CD4-positive, alpha-beta T cell (primary cell): ENCODE data around the gene EGFL8. TPM values are rescaled to one million over a fixed set of nuclear protein-coding genes. Genes with fewer than 3 reads are reported as not detected.

Source experiments
- ATAC-seq: fragments of 200-7000 bp; cut with Tn5 transposase; one replicate; pipeline ENCODE4 v1.10.0; 2022; ENCODE audit warnings: mild to moderate bottlenecking; ENCODE audit not compliant: poor library complexity
- CTCF ChIA-PET: fragments of 350-600 bp; sonication (Branson Sonifier 250); formaldehyde crosslinking; loops from one replicate; lab custom pipeline; 2021; ENCODE audit warnings: antibody characterized with exemption, inconsistent platforms; lab: Charles Lee
- POLR2A ChIA-PET: fragments of 350-600 bp; sonication (Branson Sonifier 250); formaldehyde crosslinking; loops from one replicate; lab custom pipeline; 2021; ENCODE audit warnings: antibody characterized with exemption, inconsistent platforms; lab: Charles Lee
- DNase-seq, 14 experiments: peaks; one replicate each; pipeline ENCODE4 v3.0.0-alpha.2; 2013 to 2020; ENCODE audit warnings: mixed read lengths in 2 of 14
- H3K27ac ChIP-seq, 2 donors: one replicate each; pipeline versions ENCODE4 v1.5.1 to v1.7.0; 2013; ENCODE audit warnings: low read length in 2 of 2, low read depth in 1 of 2, mild to moderate bottlenecking in 1 of 2
- H3K27me3 ChIP-seq, 2 experiments: 1 replicate in 1 of 2; 2 replicates in 1 of 2; pipeline versions ENCODE4 v1.6.1 to v1.7.0; 2013; ENCODE audit warnings: low read length in 2 of 2, control low read depth in 1 of 2, mild to moderate bottlenecking in 1 of 2, moderate library complexity in 1 of 2; ENCODE audit not compliant: insufficient read depth in 2 of 2, control insufficient read depth in 1 of 2
- H3K36me3 ChIP-seq: one replicate; pipeline ENCODE4 v1.6.1; 2013; ENCODE audit warnings: low read length, control low read depth; ENCODE audit not compliant: insufficient read depth
- H3K4me1 ChIP-seq: one replicate; pipeline ENCODE4 v1.6.1; 2013; ENCODE audit warnings: low read length, control low read depth; ENCODE audit not compliant: insufficient read depth
- H3K4me3 ChIP-seq: one replicate; pipeline ENCODE4 v1.5.1; 2013; ENCODE audit warnings: mild to moderate bottlenecking, low read length, moderate library complexity
- H3K9me3 ChIP-seq, 2 experiments: 1 replicate in 1 of 2; 2 replicates in 1 of 2; pipeline versions ENCODE4 v1.6.1 to v1.7.0; 2013; ENCODE audit warnings: low read length in 2 of 2, mild to moderate bottlenecking in 2 of 2, control low read depth in 1 of 2, moderate library complexity in 1 of 2; ENCODE audit not compliant: control insufficient read depth in 1 of 2, insufficient read depth in 1 of 2
- H3K27ac Mint-ChIP-seq: one replicate; pipeline ENCODE4 v1.8.0; 2020; ENCODE audit warnings: mixed read lengths
- H3K27me3 Mint-ChIP-seq: one replicate; pipeline ENCODE4 v1.8.0; 2021; ENCODE audit warnings: mixed read lengths
- H3K36me3 Mint-ChIP-seq: one replicate; pipeline ENCODE4 v1.8.0; 2021; ENCODE audit warnings: low read depth, mixed read lengths
- H3K4me1 Mint-ChIP-seq: one replicate; pipeline ENCODE4 v1.8.0; 2021; ENCODE audit warnings: low read depth, mixed read lengths
- H3K4me3 Mint-ChIP-seq: one replicate; pipeline ENCODE4 v1.8.0; 2020; ENCODE audit warnings: mild to moderate bottlenecking, mixed read lengths
- H3K9me3 Mint-ChIP-seq: one replicate; pipeline ENCODE4 v1.8.0; 2020; ENCODE audit warnings: mixed read lengths
- intact Hi-C, 2 experiments: fragments of 100-400 bp; cut with DNase I in 1 of 2; cut with micrococcal nuclease in 1 of 2; formaldehyde crosslinking; loops; one replicate each; pipeline versions ENCODE4 v1.15.1 to v1.9.0; 2023 to 2025; cut with DNase I, micrococcal nuclease
- total RNA-seq, 174 experiments: library from RNA in 2 of 174; stranded (reverse) in 2 of 174; gene quantifications; one replicate each; pipeline ENCODE4 v1.2.3 and lab custom pipeline; 2021 to 2026
- TF ChIP-seq, protein P1 (sequence below): fragments of 200-600 bp; IDR thresholded peaks from one replicate; pipeline ENCODE4 v1.8.0; 2022; ENCODE audit warnings: antibody characterized with exemption, mild to moderate bottlenecking

Gene EGFL8
- total RNA-seq, 2 experiments from 2014 or later, result 13.1 to 13.8 TPM

DNA sequence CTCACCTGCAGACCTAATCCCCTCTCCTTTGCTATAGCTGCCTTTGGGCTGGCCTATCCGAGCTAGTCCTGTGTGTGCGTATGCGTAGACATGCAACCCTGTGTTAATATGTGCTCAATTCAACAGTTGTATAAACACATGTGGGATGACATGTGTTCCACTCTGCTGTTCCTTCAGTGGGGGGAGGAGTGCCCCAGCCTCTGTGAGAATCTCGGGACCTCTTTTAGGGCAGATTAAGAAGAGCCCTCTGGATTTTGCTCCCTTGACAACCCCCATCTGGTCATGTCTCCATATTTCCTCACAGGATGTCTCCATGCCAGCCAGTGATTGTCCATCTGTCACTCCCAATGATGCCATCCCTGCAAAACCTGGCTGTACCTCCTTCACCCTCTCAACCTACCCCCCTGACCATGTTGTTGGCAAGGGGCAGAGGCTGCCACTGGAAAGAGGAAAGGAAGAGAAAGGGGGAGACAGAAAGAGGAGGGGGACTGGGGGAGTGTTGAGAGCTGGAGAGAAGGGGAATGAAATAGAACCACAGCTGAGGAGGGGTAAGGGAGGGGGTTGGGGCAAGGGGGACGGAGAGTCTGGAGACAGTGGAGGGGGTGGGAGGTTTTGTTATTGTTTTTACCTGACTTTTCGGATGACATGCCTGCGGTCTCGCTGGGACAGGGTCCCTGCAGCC, 13.1 kb upstream of the EGFL8 start:
- Mint-ChIP-seq H3K36me3 (peaks cover 15% of the 10 kb centered on the region), H3K4me1 (peaks cover 71% of the 10 kb centered on the region), H3K27ac (peak overlapping the region; percentile 73), H3K27me3 (peaks cover 32% of the 10 kb centered on the region), H3K9me3 (no peaks in the 10 kb centered on the region), H3K4me3 (peak overlapping the region; percentile 72)
- peak overlapping the region; percentile 32 for H3K4me3 ChIP-seq
- H3K27me3 ChIP-seq, result peaks cover 11 to 26% of the 10 kb centered on the region in 2 experiments
- no peaks in the 10 kb centered on the region for H3K36me3 ChIP-seq
- intact Hi-C loops, result loop anchor here in 1 of 2 experiments (10.0 kb wide), 1 partner anchor 107 kb away; no protein-coding TSS in a partner anchor
- TF ChIP-seq, protein P1, sequence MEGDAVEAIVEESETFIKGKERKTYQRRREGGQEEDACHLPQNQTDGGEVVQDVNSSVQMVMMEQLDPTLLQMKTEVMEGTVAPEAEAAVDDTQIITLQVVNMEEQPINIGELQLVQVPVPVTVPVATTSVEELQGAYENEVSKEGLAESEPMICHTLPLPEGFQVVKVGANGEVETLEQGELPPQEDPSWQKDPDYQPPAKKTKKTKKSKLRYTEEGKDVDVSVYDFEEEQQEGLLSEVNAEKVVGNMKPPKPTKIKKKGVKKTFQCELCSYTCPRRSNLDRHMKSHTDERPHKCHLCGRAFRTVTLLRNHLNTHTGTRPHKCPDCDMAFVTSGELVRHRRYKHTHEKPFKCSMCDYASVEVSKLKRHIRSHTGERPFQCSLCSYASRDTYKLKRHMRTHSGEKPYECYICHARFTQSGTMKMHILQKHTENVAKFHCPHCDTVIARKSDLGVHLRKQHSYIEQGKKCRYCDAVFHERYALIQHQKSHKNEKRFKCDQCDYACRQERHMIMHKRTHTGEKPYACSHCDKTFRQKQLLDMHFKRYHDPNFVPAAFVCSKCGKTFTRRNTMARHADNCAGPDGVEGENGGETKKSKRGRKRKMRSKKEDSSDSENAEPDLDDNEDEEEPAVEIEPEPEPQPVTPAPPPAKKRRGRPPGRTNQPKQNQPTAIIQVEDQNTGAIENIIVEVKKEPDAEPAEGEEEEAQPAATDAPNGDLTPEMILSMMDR, result no peak
- DNase-seq (peak in 2 of 14 experiments; percentile 24 to 31), ATAC-seq (peak; percentile 19)
- POLR2A ChIA-PET, result interaction anchor here (0.6 to 2.2 kb wide), 4 partner anchors 20 to 602 kb away, joined by 3 to 8 read pairs (median 6); partner anchors contain the start of genes ATF6B and FKBPL
- CTCF ChIA-PET, result interaction anchor here (1.7 to 1.8 kb wide), 2 partner anchors 33 to 44 kb away, joined by 4 read pairs; no protein-coding TSS in a partner anchor
- no peak overlapping the region for H3K27ac ChIP-seq
- H3K4me1 ChIP-seq, result peaks cover 69% of the 10 kb centered on the region
- peaks cover 0 to 11% of the 10 kb centered on the region in 2 experiments for H3K9me3 ChIP-seq

DNA sequence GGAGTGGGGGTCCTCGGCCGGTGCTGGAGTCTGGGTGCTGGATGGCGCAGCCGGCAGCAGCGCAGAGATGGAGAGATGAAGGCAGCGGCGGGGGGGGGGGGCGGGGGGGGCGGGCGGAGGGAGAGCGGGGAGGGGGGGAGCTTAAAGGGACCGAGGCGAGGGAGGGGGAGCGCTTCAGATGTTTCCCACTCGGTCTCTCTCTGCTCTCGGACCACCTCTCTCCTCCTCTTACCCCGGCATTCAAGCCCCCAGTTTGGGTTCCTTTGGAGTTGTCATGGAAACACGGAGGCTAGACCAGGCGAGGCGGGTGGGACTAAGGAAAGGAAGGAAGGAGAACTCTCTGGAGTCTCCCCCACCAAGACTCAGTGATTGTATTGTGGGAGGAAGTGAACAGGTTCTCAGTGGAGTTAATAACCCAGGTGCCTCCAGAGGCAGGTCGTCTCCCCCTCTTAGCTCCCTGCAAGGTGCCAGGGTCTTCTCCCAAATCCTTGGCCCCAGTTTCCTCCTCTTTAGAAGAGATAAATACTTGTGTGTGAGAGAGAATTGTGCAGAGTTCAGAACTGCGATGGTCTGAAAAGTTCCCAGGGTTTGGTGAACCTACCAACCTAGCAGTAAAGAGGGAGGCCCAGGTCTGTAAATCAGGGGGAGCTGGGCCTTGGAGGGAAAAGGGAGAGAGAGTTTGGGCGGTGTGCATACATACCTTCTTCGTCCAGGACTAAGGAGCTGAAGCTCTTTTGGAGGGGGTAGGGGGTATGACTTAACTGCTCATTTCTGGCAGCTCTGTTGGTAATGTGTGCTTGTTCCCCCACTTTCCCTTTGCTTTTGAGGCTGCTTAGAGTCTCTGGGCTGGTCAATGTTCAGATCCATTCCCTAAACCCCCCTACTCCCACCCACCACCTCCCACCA, 12.3 kb upstream of the EGFL8 start, which contains the start of gene PRRT1:
Gene PRRT1, minus strand, starts transcription at position 77 of the 906 bp plus-strand sequence. CDS start 112 bp downstream, outside the sequence.
- H3K4me1 Mint-ChIP-seq, result peaks cover 71% of the 10 kb centered on the region
- ATAC-seq (no peak), DNase-seq (peak in 3 of 14 experiments; percentile 32 to 43 (median 39))
- intact Hi-C loops, result loop anchor here in 1 of 2 experiments (10.0 kb wide), 1 partner anchor 107 kb away; no protein-coding TSS in a partner anchor
- TF ChIP-seq, protein P1, result no peak
- Histone ChIP-seq H3K9me3 (peaks cover 0 to 11% of the 10 kb centered on the region in 2 experiments), H3K27me3 (peaks cover 11 to 26% of the 10 kb centered on the region in 2 experiments), H3K36me3 (no peaks in the 10 kb centered on the region), H3K4me1 (peaks cover 69% of the 10 kb centered on the region), H3K27ac (no peak within 1 kb of the TSS), H3K4me3 (peak within 1 kb of the TSS; percentile 32)
- H3K36me3 Mint-ChIP-seq, result peaks cover 15% of the 10 kb centered on the region
- peak within 1 kb of the TSS; percentile 88 for H3K27ac Mint-ChIP-seq
- peaks cover 32% of the 10 kb centered on the region for H3K27me3 Mint-ChIP-seq
- H3K4me3 Mint-ChIP-seq, result peak within 1 kb of the TSS; percentile 89
- no peaks in the 10 kb centered on the region for H3K9me3 Mint-ChIP-seq
- ChIA-PET POLR2A (interaction anchor here (1.6 to 2.2 kb wide), 2 partner anchors 21 to 24 kb away, joined by 7 to 8 read pairs; partner anchors contain the start of genes ATF6B and FKBPL), CTCF (interaction anchor here (1.7 to 1.8 kb wide), 2 partner anchors 33 to 43 kb away, joined by 4 read pairs; no protein-coding TSS in a partner anchor)
